HEK293T (cell line): ENCODE results near the gene PRND.

Source experiments
- FOXA1 ChIP-seq: fragments of 450-650 bp; IDR thresholded peaks from 2 replicates; pipeline ENCODE4 v1.6.1; 2016; ENCODE audit warnings: mild to moderate bottlenecking
- FOXM1 ChIP-seq: fragments of 450-650 bp; IDR thresholded peaks from 2 replicates; pipeline ENCODE4 v1.6.1; 2017; ENCODE audit warnings: mild to moderate bottlenecking, borderline replicate concordance
- LEF1 ChIP-seq: fragments of 450-650 bp; IDR thresholded peaks from 2 replicates; pipeline ENCODE4 v1.6.1; 2017; ENCODE audit warnings: mild to moderate bottlenecking, borderline replicate concordance
- SUZ12 ChIP-seq: fragments of 450-650 bp; IDR thresholded peaks from 2 replicates; pipeline ENCODE4 v1.6.1; 2016; ENCODE audit warnings: mild to moderate bottlenecking
- TF ChIP-seq, protein P1 (sequence below): fragments of 450-650 bp; IDR thresholded peaks from 2 replicates; pipeline ENCODE4 v1.6.1; 2016

DNA sequence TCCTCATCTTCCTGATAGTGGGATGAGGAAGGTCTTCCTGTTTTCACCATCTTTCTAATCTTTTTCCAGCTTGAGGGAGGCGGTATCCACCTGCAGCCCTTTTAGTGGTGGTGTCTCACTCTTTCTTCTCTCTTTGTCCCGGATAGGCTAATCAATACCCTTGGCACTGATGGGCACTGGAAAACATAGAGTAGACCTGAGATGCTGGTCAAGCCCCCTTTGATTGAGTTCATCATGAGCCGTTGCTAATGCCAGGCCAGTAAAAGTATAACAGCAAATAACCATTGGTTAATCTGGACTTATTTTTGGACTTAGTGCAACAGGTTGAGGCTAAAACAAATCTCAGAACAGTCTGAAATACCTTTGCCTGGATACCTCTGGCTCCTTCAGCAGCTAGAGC lies 21.8 kb upstream of the PRND start:
- no peak for TF ChIP-seq FOXM1
- TF ChIP-seq LEF1 = no peak
- TF ChIP-seq FOXA1 = no peak
- TF ChIP-seq, protein P1, sequence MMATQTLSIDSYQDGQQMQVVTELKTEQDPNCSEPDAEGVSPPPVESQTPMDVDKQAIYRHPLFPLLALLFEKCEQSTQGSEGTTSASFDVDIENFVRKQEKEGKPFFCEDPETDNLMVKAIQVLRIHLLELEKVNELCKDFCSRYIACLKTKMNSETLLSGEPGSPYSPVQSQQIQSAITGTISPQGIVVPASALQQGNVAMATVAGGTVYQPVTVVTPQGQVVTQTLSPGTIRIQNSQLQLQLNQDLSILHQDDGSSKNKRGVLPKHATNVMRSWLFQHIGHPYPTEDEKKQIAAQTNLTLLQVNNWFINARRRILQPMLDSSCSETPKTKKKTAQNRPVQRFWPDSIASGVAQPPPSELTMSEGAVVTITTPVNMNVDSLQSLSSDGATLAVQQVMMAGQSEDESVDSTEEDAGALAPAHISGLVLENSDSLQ = no peak
- TF ChIP-seq SUZ12 = no peak
